GM23338 (cell line): ENCODE results near the gene TEX35.

ENCODE experiments used
- CREB1 ChIP-seq: fragments of 250-450 bp; sonication (Bioruptor Pico); IDR thresholded peaks from 2 replicates; pipeline ENCODE4 v1.5.0; 2020; ENCODE audit warnings: low read depth, mild to moderate bottlenecking, moderate library complexity
- CTCF ChIP-seq, 2 experiments: fragments of 200-600 bp in 1 of 2; sonication (generic) in 1 of 2; conservative IDR thresholded peaks; 2 replicates each; pipeline versions ENCODE4 v1.5.1 to v1.6.1; 2016 to 2017; ENCODE audit warnings: antibody characterized with exemption in 2 of 2, low read depth in 2 of 2, mild to moderate bottlenecking in 2 of 2, moderate library complexity in 1 of 2
- ETS1 ChIP-seq: IDR thresholded peaks from 2 replicates; pipeline ENCODE4 v1.6.1; 2016; ENCODE audit warnings: antibody characterized with exemption
- EZH2 ChIP-seq: fragments of 200-600 bp; sonication (generic); IDR thresholded peaks from one replicate; pipeline ENCODE4 v1.8.0; 2017; ENCODE audit warnings: antibody characterized with exemption, mild to moderate bottlenecking, low read depth; ENCODE audit not compliant: unreplicated experiment
- EZH2phosphoT487 ChIP-seq: fragments of 200-600 bp; sonication (generic); IDR thresholded peaks from one replicate; pipeline ENCODE4 v1.8.1; 2018; ENCODE audit warnings: antibody characterized with exemption; ENCODE audit not compliant: unreplicated experiment
- JUNB ChIP-seq: IDR thresholded peaks from one replicate; pipeline ENCODE4 v1.6.1; 2016; ENCODE audit warnings: antibody characterized with exemption; ENCODE audit not compliant: unreplicated experiment
- NANOG ChIP-seq: IDR thresholded peaks from 2 replicates; pipeline ENCODE4 v1.6.1; 2016; ENCODE audit warnings: antibody characterized with exemption, borderline replicate concordance
- POLR2AphosphoS5 ChIP-seq: IDR thresholded peaks from 2 replicates; pipeline ENCODE4 v1.6.1; 2016; ENCODE audit warnings: antibody characterized with exemption, low read depth
- ZNF114 ChIP-seq: fragments of 250-450 bp; sonication (Bioruptor Pico); IDR thresholded peaks from 2 replicates; pipeline ENCODE4 v1.5.0; 2020; ENCODE audit warnings: mild to moderate bottlenecking, moderate library complexity
- ZNF331 ChIP-seq: fragments of 250-450 bp; sonication (Bioruptor Pico); IDR thresholded peaks from 2 replicates; pipeline ENCODE4 v1.5.0; 2020; ENCODE audit warnings: low read depth, mild to moderate bottlenecking, moderate library complexity
- TF ChIP-seq, protein P1 (sequence below): IDR thresholded peaks from one replicate; pipeline ENCODE4 v1.6.1; 2018; ENCODE audit warnings: antibody characterized with exemption; ENCODE audit not compliant: unreplicated experiment
- TF ChIP-seq, protein P2 (sequence below): fragments of 250-450 bp; sonication (Bioruptor Pico); IDR thresholded peaks from 2 replicates; pipeline ENCODE4 v1.5.0; 2020; ENCODE audit warnings: mild to moderate bottlenecking, moderate library complexity

DNA sequence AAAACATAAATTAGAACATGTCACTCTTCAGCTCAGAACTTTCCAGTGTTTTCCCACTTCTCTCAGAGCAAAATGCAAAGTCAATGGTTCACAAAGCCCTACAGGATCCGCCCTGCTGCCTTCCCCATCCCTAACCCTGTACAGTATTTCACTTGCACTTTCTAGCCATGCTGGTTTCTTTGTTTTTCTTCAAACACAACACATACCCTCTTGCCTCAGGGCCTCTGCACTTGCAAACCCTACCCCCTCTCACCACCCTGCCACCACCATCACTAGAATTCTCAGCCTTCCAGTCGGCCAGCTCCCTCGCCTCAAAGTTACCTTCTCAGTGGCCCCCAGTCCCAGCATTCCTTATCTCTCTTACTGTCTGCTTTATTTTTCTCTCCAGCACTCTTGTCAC is 17.6 kb downstream of the TEX35 start:
- TF ChIP-seq CTCF (conservative IDR thresholded peaks at IDR 0.05; ENCODE audit: low read depth in 2 of 2) = no peak
- no peak for TF ChIP-seq CREB1 (CRISPR knock-in tag)
- TF ChIP-seq EZH2 = no peak
- TF ChIP-seq, protein P1, sequence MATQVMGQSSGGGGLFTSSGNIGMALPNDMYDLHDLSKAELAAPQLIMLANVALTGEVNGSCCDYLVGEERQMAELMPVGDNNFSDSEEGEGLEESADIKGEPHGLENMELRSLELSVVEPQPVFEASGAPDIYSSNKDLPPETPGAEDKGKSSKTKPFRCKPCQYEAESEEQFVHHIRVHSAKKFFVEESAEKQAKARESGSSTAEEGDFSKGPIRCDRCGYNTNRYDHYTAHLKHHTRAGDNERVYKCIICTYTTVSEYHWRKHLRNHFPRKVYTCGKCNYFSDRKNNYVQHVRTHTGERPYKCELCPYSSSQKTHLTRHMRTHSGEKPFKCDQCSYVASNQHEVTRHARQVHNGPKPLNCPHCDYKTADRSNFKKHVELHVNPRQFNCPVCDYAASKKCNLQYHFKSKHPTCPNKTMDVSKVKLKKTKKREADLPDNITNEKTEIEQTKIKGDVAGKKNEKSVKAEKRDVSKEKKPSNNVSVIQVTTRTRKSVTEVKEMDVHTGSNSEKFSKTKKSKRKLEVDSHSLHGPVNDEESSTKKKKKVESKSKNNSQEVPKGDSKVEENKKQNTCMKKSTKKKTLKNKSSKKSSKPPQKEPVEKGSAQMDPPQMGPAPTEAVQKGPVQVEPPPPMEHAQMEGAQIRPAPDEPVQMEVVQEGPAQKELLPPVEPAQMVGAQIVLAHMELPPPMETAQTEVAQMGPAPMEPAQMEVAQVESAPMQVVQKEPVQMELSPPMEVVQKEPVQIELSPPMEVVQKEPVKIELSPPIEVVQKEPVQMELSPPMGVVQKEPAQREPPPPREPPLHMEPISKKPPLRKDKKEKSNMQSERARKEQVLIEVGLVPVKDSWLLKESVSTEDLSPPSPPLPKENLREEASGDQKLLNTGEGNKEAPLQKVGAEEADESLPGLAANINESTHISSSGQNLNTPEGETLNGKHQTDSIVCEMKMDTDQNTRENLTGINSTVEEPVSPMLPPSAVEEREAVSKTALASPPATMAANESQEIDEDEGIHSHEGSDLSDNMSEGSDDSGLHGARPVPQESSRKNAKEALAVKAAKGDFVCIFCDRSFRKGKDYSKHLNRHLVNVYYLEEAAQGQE = no peak
- TF ChIP-seq ZNF114 (CRISPR knock-in tag) = no peak
- no peak for TF ChIP-seq EZH2phosphoT487
- no peak for TF ChIP-seq JUNB
- no peak for TF ChIP-seq POLR2AphosphoS5
- no peak for TF ChIP-seq NANOG
- no peak for TF ChIP-seq ETS1
- TF ChIP-seq ZNF331 (CRISPR knock-in tag) = no peak
- TF ChIP-seq, protein P2, sequence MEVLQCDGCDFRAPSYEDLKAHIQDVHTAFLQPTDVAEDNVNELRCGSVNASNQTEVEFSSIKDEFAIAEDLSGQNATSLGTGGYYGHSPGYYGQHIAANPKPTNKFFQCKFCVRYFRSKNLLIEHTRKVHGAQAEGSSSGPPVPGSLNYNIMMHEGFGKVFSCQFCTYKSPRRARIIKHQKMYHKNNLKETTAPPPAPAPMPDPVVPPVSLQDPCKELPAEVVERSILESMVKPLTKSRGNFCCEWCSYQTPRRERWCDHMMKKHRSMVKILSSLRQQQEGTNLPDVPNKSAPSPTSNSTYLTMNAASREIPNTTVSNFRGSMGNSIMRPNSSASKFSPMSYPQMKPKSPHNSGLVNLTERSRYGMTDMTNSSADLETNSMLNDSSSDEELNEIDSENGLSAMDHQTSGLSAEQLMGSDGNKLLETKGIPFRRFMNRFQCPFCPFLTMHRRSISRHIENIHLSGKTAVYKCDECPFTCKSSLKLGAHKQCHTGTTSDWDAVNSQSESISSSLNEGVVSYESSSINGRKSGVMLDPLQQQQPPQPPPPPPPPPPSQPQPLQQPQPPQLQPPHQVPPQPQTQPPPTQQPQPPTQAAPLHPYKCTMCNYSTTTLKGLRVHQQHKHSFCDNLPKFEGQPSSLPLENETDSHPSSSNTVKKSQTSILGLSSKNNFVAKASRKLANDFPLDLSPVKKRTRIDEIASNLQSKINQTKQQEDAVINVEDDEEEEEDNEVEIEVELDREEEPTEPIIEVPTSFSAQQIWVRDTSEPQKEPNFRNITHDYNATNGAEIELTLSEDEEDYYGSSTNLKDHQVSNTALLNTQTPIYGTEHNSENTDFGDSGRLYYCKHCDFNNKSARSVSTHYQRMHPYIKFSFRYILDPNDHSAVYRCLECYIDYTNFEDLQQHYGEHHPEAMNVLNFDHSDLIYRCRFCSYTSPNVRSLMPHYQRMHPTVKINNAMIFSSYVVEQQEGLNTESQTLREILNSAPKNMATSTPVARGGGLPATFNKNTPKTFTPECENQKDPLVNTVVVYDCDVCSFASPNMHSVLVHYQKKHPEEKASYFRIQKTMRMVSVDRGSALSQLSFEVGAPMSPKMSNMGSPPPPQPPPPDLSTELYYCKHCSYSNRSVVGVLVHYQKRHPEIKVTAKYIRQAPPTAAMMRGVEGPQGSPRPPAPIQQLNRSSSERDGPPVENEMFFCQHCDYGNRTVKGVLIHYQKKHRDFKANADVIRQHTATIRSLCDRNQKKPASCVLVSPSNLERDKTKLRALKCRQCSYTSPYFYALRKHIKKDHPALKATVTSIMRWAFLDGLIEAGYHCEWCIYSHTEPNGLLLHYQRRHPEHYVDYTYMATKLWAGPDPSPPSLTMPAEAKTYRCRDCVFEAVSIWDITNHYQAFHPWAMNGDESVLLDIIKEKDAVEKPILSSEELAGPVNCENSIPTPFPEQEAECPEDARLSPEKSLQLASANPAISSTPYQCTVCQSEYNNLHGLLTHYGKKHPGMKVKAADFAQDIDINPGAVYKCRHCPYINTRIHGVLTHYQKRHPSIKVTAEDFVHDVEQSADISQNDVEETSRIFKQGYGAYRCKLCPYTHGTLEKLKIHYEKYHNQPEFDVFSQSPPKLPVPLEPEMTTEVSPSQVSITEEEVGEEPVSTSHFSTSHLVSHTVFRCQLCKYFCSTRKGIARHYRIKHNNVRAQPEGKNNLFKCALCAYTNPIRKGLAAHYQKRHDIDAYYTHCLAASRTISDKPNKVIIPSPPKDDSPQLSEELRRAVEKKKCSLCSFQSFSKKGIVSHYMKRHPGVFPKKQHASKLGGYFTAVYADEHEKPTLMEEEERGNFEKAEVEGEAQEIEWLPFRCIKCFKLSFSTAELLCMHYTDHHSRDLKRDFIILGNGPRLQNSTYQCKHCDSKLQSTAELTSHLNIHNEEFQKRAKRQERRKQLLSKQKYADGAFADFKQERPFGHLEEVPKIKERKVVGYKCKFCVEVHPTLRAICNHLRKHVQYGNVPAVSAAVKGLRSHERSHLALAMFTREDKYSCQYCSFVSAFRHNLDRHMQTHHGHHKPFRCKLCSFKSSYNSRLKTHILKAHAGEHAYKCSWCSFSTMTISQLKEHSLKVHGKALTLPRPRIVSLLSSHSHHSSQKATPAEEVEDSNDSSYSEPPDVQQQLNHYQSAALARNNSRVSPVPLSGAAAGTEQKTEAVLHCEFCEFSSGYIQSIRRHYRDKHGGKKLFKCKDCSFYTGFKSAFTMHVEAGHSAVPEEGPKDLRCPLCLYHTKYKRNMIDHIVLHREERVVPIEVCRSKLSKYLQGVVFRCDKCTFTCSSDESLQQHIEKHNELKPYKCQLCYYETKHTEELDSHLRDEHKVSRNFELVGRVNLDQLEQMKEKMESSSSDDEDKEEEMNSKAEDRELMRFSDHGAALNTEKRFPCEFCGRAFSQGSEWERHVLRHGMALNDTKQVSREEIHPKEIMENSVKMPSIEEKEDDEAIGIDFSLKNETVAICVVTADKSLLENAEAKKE = no peak
